Muscle of leg (tissue), 11 donors: ENCODE results near the gene OR5AS1. TPM values are rescaled to one million over a fixed set of nuclear protein-coding genes. Genes with fewer than 3 reads are reported as not detected.

Source experiments
- DNase-seq: peaks from one replicate; pipeline ENCODE4 v3.0.0; 2013
- H3K27ac ChIP-seq: one replicate; pipeline ENCODE4 v1.5.1; 2013; ENCODE audit warnings: mild to moderate bottlenecking, low read length, control low read depth
- H3K27me3 ChIP-seq: one replicate; pipeline ENCODE4 v1.6.1; 2013; ENCODE audit warnings: low read length; ENCODE audit not compliant: control insufficient read depth, insufficient read depth
- H3K36me3 ChIP-seq: one replicate; pipeline ENCODE4 v1.6.1; 2013; ENCODE audit warnings: low read length; ENCODE audit not compliant: control insufficient read depth, insufficient read depth
- H3K4me1 ChIP-seq: one replicate; pipeline ENCODE4 v1.6.1; 2013; ENCODE audit warnings: low read length; ENCODE audit not compliant: control insufficient read depth, insufficient read depth
- H3K4me3 ChIP-seq: one replicate; pipeline ENCODE4 v1.5.1; 2013; ENCODE audit warnings: low read length, control low read depth
- H3K9me3 ChIP-seq: replicated peaks from 2 replicates; pipeline ENCODE4 v1.6.1; 2013; ENCODE audit warnings: low read depth, low read length; ENCODE audit not compliant: control insufficient read depth
- WGBS: methylation state at CpG from one replicate; pipeline ENCODE4 v1.1.5; 2013; ENCODE audit warnings: missing lambda C conversion rate; ENCODE audit not compliant: insufficient coverage; 5-methylcytosine and 5-hydroxymethylcytosine counted together
- polyA plus RNA-seq, 8 donors: library from polyadenylated mRNA; unstranded; fragments of 120-200 nt; gene quantifications; one replicate each; pipeline versions ENCODE4 v1.2.1 to v1.2.3, GENCODE V29; 2013; ENCODE audit warnings: inconsistent platforms in 1 of 8, low replicate concordance in 1 of 8; ENCODE audit not compliant: insufficient read length in 8 of 8, insufficient read depth in 1 of 8
- total RNA-seq: library from RNA; stranded (reverse); fragments of 120-200 nt; gene quantifications from one replicate; pipeline ENCODE4 v1.2.4, GENCODE V29; 2013

Gene OR5AS1
- total and polyA plus RNA-seq, 9 donors: 0.03 to 0.14 (median 0.03) TPM; not detected in 4

DNA sequence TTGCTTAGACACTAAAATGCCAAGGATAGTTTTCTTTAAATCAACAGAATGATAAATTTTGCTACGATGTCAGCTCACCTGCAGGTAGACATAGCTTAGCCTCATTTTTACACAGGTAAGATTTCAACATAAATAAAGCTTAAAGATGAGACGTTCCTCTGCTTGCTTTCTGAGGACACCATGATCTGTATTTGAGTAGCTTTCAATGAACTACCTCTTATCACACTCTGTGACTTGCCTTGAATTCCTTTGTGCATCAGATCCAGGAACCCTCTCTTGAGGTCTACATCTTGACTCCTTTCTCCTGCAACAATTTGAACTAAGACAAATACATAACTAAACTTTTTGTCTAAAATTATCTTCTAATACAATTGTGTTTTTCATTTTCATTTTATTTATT, 39.5 kb downstream of the OR5AS1 start:
- Histone ChIP-seq H3K4me3 (no peak overlapping the region), H3K36me3 (no peaks in the 10 kb centered on the region), H3K27ac (no peak overlapping the region), H3K4me1 (no peaks in the 10 kb centered on the region), H3K9me3 (peaks cover 9% of the 10 kb centered on the region), H3K27me3 (no peaks in the 10 kb centered on the region)
- DNase-seq: no peak
- WGBS: 38% methylated on average over 1 of the region's 2 CpGs

Other genes starting within 250 kb of the OR5AS1 start
- gene OR5D14, start 232.1 kb upstream of the OR5AS1 start, total RNA-seq: not detected
- gene OR5D14, start 232.1 kb upstream of the OR5AS1 start, polyA plus RNA-seq: not detected
- gene OR5L1, start 216.3 kb upstream of the OR5AS1 start, total RNA-seq: not detected
- gene OR5L1, start 216.3 kb upstream of the OR5AS1 start, polyA plus RNA-seq: not detected
- gene OR5D18, start 208.0 kb upstream of the OR5AS1 start, total RNA-seq: not detected
- not detected for gene OR5D18, start 208.0 kb upstream of the OR5AS1 start, polyA plus RNA-seq
- gene OR5L2, start 200.4 kb upstream of the OR5AS1 start, total RNA-seq: not detected
- not detected for gene OR5L2, start 200.4 kb upstream of the OR5AS1 start, polyA plus RNA-seq
- gene OR5D16, start 188.9 kb upstream of the OR5AS1 start, total RNA-seq: not detected
- not detected for gene OR5D16, start 188.9 kb upstream of the OR5AS1 start, polyA plus RNA-seq
- gene TRIM51, start 144.4 kb upstream of the OR5AS1 start, total RNA-seq: not detected
- not detected for gene TRIM51, start 144.4 kb upstream of the OR5AS1 start, polyA plus RNA-seq
- gene OR5W2, start 113.1 kb upstream of the OR5AS1 start, total RNA-seq: not detected
- not detected for gene OR5W2, start 113.1 kb upstream of the OR5AS1 start, polyA plus RNA-seq
- gene OR5I1, start 91.3 kb upstream of the OR5AS1 start, total RNA-seq: not detected
- not detected for gene OR5I1, start 91.3 kb upstream of the OR5AS1 start, polyA plus RNA-seq
- gene OR10AG1, start 57.7 kb upstream of the OR5AS1 start, total RNA-seq: not detected
- gene OR10AG1, start 57.7 kb upstream of the OR5AS1 start, polyA plus RNA-seq: not detected
- not detected for gene OR5F1, start 33.0 kb upstream of the OR5AS1 start, total RNA-seq
- gene OR5F1, start 33.0 kb upstream of the OR5AS1 start, polyA plus RNA-seq: not detected
- gene OR8I2, start 65.7 kb downstream of the OR5AS1 start, total RNA-seq: not detected
- not detected for gene OR8I2, start 65.7 kb downstream of the OR5AS1 start, polyA plus RNA-seq
- gene OR8H2, start 76.0 kb downstream of the OR5AS1 start, total RNA-seq: not detected
- gene OR8H2, start 76.0 kb downstream of the OR5AS1 start, polyA plus RNA-seq: under 1 TPM in 3 of 8 donors, not detected in 5; 0.04 to 0.13 (median 0.05) TPM
- not detected for gene OR8H3, start 94.7 kb downstream of the OR5AS1 start, total RNA-seq
- not detected for gene OR8H3, start 94.7 kb downstream of the OR5AS1 start, polyA plus RNA-seq
- not detected for gene OR8J3, start 112.5 kb downstream of the OR5AS1 start, total RNA-seq
- not detected for gene OR8J3, start 112.5 kb downstream of the OR5AS1 start, polyA plus RNA-seq
- gene OR8K5, start 132.7 kb downstream of the OR5AS1 start, total RNA-seq: not detected
- not detected for gene OR8K5, start 132.7 kb downstream of the OR5AS1 start, polyA plus RNA-seq
- gene OR5J2, start 149.0 kb downstream of the OR5AS1 start, total RNA-seq: not detected
- not detected for gene OR5J2, start 149.0 kb downstream of the OR5AS1 start, polyA plus RNA-seq
- gene OR5T2, start 206.6 kb downstream of the OR5AS1 start, total RNA-seq: not detected
- not detected for gene OR5T2, start 206.6 kb downstream of the OR5AS1 start, polyA plus RNA-seq
- gene OR5T3, start 224.6 kb downstream of the OR5AS1 start, total RNA-seq: not detected
- gene OR5T3, start 224.6 kb downstream of the OR5AS1 start, polyA plus RNA-seq: not detected
- not detected for gene OR5T1, start 246.5 kb downstream of the OR5AS1 start, total RNA-seq
- not detected for gene OR5T1, start 246.5 kb downstream of the OR5AS1 start, polyA plus RNA-seq